HG03469 (cell line): ENCODE measurements around the gene USF3.

ENCODE experiments used
- ATAC-seq: cut with Tn5 transposase; IDR thresholded peaks from one replicate; pipeline ENCODE4 v1.9.1; 2021; ENCODE audit warnings: mild to moderate bottlenecking, moderate library complexity, moderate number of reproducible peaks; ENCODE audit not compliant: unreplicated experiment

Gene USF3

GRCh38 chr3:113620091-113620490, 76.4 kb downstream of the USF3 start:
- no peak for ATAC-seq

DNA sequence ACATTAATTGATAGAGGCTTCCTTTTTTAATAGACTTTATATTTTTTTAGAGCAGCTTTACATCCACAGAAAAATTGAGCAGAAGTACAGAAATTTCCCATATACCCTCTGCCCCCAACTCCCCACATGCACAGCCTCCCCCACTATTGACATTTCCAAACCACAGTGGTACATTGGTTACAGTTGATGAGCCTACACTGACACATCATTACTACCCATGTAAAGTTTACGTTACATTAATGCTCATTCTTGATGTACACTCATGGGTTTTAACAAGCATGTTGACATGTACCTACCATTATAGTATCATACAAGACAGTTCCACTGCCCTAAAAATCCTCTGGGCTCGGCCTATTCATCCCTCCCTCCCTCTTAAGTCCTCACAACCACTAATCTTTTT, 78.7 kb downstream of the USF3 start:
- no peak for ATAC-seq

- no peak for ATAC-seq
Measured at GRCh38 chr3:113615976-113616375, 80.5 kb downstream of the USF3 start.

DNA sequence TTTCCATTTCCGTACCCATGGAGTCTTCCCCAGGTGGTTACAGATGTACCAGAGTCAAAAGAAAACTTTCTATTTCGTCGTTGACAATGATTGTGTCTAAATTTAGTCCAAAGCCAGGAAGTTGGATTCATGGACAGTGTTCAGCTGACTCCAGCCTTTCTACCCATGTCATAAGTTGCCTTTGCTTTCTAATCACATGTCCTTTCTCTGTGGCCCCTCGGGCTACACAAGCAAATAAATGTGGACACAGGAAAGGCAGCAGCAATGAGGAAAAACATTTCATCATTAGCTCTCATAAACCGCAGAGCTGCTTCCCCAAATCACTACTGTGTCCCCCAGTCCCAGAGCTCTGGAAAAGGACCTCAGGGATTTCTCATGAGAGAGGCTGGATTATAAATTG, 82.0 kb downstream of the USF3 start:
- ATAC-seq: no peak

- no peak for ATAC-seq
Measured at GRCh38 chr3:113607219-113607596, 89.2 kb downstream of the USF3 start.

- ATAC-seq: peak; percentile 99
Measured at GRCh38 chr3:113606539-113607218, 89.8 kb downstream of the USF3 start.

DNA sequence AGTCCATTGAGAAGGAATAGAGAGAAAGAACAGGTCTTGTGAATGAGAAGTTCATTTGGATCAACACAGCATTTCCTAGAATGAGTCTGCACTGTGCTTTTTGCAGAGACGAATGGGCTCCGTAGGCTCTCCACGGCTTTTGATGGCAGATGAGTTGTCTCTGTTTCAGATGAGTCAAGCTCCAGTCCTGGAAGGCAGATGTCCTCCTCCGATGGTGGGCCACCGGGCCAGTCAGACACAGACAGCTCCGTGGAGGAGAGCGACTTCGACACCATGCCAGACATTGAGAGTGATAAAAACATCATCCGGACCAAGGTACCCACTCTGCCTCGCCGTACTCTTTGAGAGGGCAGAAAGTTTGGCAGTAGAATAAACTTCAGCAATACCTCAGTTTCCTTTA, 93.6 kb downstream of the USF3 start:
- no peak for ATAC-seq

DNA sequence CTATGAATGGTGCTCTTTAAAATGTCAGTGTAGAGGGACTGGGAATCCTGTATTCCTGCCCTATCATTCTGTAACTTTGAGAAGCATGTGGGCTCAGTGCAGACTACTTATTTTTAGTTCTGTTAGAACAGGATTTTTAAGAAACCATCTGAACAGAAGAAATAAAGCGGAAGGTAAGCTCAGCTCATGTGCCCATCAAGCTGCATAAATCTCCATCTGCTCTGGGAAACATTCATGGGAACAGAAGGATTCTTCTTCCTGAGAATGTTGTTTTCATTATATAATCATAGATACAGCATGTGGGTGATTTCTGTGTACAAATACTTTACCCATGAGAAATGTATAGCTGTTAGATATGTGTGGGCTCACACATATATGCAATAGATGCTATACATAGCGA, 94.2 kb downstream of the USF3 start:
- ATAC-seq: no peak

GRCh38 chr3:113601240-113601639, 95.2 kb downstream of the USF3 start:
- no peak for ATAC-seq

DNA sequence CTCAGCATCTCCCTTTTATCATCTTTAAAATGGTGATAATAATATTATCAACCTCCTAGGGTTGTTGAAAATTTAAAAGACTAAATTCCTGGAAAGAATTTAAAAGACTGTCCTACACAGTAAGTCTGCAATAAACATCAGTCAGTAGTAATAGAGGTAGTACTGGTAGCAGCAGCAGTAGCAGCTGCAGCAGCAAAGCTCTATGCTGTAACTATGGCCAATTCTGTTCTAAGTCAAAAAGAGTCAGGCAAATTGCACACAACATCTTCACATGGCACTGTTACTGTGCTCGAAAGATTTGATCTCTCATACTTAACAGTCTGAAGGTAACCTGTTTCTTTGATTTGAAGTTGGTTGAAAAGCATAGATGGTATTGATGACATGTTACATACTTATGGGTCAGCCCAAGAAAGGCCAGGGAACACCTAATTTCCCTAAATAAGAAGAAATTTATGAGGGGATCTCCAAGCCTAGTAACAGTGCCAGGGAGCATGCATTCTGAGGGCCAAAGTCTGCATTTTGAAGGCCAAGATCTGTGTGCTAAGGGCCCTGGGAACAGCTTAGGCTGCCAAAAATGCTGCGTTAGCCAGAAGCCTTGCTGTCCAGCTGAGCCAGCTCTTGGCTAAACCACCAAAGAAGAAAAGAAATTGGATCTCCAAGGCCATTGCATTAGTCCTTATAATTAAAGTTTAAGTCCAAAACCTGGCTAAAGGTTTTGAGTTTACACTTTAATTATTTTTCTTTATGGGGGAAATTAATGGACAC, 95.8 kb downstream of the USF3 start:
- ATAC-seq: no peak
